HG03469 (cell line): ENCODE results near the gene KIAA0825.

Source experiments
- ATAC-seq: cut with Tn5 transposase; IDR thresholded peaks from one replicate; pipeline ENCODE4 v1.9.1; 2021; ENCODE audit warnings: mild to moderate bottlenecking, moderate library complexity, moderate number of reproducible peaks; ENCODE audit not compliant: unreplicated experiment

KIAA0825 gene

GRCh38 chr5:94457788-94458187 lies 160.6 kb downstream of the KIAA0825 start:
- ATAC-seq, result no peak

GRCh38 chr5:94445726-94446125 lies 172.7 kb downstream of the KIAA0825 start:
- no peak for ATAC-seq

GRCh38 chr5:94442991-94443390 lies 175.4 kb downstream of the KIAA0825 start:
- no peak for ATAC-seq

- no peak for ATAC-seq
These were observed 176.3 kb downstream of the KIAA0825 start for GRCh38 chr5:94442076-94442475.

GRCh38 chr5:94440015-94440414 lies 178.4 kb downstream of the KIAA0825 start:
- no peak for ATAC-seq

- no peak for ATAC-seq
These were observed 184.8 kb downstream of the KIAA0825 start for GRCh38 chr5:94433397-94434163.

- no peak for ATAC-seq
These were observed 185.9 kb downstream of the KIAA0825 start for GRCh38 chr5:94432499-94432898.

GRCh38 chr5:94431696-94432095 lies 186.7 kb downstream of the KIAA0825 start:
- no peak for ATAC-seq

- ATAC-seq, result no peak
These were observed 188.8 kb downstream of the KIAA0825 start for GRCh38 chr5:94429566-94429965.

- ATAC-seq, result no peak
These were observed 193.0 kb downstream of the KIAA0825 start for GRCh38 chr5:94425396-94425795.

- no peak for ATAC-seq
These were observed 195.0 kb downstream of the KIAA0825 start for GRCh38 chr5:94423411-94423810.

- ATAC-seq, result no peak
These were observed 195.6 kb downstream of the KIAA0825 start for GRCh38 chr5:94422812-94423211.

- ATAC-seq, result no peak
These were observed 197.5 kb downstream of the KIAA0825 start for GRCh38 chr5:94420885-94421284.

- no peak for ATAC-seq
These were observed 202.6 kb downstream of the KIAA0825 start for GRCh38 chr5:94415798-94416197.

- no peak for ATAC-seq
These were observed 209.0 kb downstream of the KIAA0825 start for GRCh38 chr5:94409440-94409839.

- no peak for ATAC-seq
These were observed 211.4 kb downstream of the KIAA0825 start for GRCh38 chr5:94407023-94407422.

- no peak for ATAC-seq
These were observed 214.9 kb downstream of the KIAA0825 start for GRCh38 chr5:94403483-94403882.

GRCh38 chr5:94402096-94402495 lies 216.3 kb downstream of the KIAA0825 start:
- no peak for ATAC-seq

- ATAC-seq, result no peak
These were observed 220.9 kb downstream of the KIAA0825 start for GRCh38 chr5:94397508-94397907.

- ATAC-seq, result no peak
These were observed 221.7 kb downstream of the KIAA0825 start for GRCh38 chr5:94396687-94397086.

- ATAC-seq, result no peak
These were observed 222.9 kb downstream of the KIAA0825 start for GRCh38 chr5:94395468-94395867.

GRCh38 chr5:94391996-94392395 lies 226.4 kb downstream of the KIAA0825 start:
- ATAC-seq, result no peak

GRCh38 chr5:94389515-94389899 lies 228.9 kb downstream of the KIAA0825 start:
- ATAC-seq, result no peak
